Measurements from ENCODE around the gene CTBP1.
"Not testable (repeated sequence)": the region's sequence is repeated elsewhere in the genome, so short reads cannot be mapped to it uniquely, and the experiment has no call there.

The CTBP1 gene

DNA sequence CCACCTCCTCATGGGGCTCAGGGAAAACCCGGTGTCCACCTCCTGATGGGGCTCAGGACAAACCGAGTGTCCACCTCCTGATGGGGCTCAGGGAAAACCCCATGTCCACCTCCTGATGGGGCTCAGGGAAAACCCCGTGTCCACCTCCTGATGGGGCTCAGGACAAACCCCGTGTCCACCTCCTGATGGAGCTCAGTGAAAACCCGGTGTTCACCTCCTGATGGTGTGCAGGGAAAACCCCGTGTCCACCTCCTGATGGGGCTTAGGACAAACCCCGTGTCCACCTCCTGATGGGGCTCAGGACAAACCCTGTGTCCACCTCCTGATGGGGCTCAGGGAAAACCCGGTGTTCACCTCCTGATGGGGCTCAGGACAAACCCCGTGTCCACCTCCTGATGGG is 11.7 kb downstream of the CTBP1 start:
- not testable (repeated sequence) for DNase-seq

DNA sequence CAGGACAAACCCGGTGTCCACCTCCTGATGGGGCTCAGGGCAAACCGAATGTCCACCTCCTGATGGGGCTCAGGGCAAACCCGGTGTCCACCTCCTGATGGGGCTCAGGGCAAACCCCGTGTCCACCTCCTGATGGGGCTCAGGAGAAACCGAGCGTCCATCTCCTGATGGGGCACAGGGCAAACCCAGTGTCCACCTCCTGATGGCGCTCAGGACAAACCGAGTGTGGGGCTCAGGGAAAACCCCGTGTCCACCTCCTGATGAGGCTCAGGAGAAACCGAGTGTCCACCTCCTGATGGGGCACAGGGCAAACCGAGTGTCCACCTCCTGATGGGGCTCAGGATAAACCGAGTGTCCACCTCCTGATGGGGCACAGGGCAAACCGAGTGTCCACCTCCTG is 12.1 kb downstream of the CTBP1 start:
- not testable (repeated sequence) for DNase-seq

DNA sequence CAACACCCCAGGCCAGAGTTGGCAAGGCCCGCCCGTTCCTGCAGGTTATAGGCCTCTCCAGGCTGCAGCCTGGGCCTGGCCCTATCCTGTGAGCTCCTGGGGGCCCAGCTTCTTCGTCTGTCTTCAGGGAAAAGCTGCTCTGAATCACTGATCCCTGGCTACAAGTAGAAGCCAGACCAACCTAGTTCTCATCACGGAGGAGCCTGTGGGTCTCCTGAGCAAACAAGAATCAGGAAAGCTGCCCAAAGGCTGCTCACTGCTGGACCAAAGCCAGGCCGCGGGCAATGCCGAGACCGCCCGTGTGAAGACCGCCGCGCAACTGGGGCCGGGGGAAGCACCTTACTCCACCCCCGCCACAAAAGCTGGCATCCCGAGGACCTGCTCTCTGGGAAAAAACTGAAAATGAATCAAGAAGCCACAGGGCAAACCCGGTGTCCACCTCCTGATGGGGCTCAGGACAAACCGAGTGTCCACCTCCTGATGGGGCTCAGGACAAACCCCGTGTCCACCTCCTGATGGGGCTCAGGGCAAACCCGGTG is 12.8 kb downstream of the CTBP1 start:
- no peak for DNase-seq

GRCh38 chr4:1235381-1236102 is 13.4 kb downstream of the CTBP1 start:
- no peak for DNase-seq

DNA sequence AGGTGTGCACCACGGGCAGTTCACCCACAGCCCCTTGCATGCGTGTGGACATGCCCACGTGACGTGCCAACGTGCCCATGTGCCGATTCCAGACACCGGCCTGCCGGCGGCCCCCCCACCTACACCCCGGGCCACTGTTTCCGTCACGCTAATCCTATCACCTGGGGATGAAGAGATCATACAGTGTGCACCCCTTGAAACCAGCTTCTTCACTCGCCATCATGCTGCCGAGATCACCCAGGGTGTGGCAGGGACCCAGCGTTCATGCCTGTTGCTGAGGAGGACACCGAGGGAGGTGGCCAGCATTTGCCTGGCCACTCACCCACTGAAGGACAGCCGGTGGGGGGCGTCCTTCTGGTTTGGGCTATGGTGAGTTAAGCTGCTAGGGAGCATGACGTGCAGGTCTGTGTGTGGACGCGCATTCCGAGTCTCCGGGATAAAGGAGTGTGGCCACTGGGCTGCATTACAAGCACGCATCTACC is 14.1 kb downstream of the CTBP1 start:
- no peak for DNase-seq

DNA sequence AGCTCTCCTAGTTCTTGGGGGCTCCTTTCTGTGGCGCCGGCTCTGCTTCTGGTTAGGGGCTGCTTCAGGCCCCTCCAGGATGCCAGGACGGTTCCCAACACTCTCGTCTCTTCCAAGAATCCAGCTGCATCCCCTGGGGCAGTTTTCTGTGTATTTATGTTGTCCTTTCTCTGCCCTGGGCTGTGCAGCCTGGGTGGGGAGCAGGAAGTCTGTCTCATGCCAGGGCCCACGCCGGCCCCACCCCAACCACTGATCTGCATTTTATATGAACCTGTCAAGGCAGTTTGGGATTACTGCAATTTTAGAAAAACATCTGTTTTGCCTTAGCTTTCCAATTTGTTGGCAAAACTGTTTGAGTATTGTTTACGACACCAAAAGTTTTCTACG is 14.6 kb downstream of the CTBP1 start:
- no peak for DNase-seq

DNA sequence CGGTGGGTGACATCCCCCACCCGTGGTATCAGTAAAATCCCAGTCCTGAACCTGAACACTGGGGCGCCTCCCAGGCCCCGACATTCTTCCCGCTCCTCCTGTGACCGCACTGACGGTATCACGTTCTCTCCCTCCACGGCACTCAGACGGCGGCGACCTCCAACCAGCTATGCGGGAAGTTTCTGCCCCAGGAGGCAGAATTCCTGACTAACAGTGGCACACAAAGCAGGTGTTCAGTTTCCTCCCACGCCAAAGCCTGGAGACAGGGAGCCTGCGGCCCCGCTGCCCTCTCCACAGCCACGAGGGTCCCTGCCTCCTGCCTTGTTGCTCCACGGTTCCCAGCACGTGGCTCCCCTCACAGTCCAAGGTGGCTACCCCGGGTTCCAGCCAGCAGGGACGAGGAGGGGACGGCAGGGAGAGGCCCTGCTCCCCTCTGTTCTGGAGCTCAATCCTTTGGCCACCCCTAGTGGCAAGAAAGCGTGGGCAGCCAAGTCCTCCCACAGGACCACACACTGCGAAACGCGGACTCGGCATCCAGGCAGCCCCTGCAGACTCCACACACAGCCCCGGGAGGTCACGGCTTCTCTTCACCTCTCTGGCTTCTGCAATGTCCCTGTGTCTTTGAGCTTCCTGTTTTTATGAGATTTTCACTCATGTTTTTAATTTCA is 15.2 kb downstream of the CTBP1 start:
- DNase-seq: no peak

DNA sequence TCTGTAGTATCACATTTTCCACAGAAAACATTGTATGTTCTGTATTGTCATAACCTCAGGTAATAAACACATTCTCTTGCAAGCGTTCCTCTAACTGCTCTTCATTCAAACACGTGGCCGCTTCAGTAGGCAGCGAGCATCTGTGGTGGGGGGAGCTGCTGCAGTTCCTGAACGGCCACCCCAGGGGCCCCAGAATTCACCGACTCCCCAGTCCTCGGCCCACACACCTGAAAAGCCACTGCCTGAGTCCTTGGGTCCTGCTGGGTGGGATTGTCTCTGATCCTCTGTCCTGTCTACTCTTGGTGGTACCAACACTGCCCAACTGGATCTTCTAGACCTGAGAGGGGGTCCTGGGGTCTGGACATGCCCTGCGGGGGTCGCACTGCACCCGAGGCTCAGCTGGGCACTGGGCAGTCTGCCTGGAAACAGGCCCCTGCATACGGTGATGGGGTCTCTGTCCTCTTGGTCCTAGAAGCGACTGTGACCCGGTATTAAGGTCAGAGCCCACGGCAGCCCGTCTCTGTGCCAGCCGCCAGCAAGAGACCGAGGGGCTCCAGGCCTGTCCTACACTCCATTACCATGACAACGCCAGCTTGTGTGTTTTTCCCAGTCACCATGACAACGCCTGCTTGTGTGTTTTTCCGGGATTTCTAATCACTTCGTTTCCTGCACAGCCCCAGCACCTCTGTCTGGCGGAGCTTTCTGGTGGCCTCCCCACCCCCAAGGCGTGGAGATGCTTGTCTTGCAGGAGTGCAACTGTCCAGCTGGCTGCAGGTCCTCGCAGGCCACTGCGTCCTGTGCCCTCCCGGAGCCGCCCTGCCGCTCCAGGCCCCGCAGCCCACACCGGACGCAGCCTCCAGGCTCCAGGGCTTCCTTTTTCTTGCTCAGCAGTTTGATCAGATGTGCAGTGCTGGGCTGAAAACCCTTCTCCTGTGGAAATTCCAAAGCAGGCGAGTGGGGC is 16.0 kb downstream of the CTBP1 start:
- no peak for DNase-seq

DNA sequence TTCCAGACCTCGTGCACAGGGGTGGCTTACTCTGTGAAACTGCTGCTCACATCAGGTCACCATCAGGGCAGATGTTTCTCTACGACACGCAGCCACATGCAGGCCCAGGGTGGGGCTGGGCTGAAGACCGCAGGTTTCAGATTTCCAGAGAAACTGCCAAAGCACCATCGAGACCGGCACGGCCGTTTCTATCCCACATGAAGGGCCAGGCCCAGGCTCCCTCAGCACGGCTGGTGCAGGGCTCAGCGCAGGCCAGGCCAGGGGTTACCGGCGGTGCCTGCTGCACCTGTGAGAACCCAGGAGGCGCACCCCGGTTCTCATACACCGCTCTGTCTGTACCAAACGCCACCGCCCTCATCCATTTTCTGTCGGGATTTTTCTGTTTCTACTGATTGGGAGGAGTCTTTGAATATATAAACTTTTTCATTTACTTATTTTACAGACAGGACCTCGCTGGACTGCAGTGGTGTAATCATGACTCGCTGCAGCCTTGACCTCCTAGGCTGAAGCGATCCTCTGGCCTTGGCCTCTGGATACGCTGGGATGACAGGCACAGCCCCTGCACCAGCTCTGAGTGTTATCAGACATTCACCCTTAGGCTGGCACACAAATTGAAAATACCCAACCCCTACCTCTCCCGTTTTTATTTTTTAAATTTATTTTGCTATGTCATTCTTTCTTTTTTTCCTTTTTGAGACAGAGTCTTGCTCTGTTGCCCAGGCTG is 17.1 kb downstream of the CTBP1 start:
- no peak for DNase-seq

DNA sequence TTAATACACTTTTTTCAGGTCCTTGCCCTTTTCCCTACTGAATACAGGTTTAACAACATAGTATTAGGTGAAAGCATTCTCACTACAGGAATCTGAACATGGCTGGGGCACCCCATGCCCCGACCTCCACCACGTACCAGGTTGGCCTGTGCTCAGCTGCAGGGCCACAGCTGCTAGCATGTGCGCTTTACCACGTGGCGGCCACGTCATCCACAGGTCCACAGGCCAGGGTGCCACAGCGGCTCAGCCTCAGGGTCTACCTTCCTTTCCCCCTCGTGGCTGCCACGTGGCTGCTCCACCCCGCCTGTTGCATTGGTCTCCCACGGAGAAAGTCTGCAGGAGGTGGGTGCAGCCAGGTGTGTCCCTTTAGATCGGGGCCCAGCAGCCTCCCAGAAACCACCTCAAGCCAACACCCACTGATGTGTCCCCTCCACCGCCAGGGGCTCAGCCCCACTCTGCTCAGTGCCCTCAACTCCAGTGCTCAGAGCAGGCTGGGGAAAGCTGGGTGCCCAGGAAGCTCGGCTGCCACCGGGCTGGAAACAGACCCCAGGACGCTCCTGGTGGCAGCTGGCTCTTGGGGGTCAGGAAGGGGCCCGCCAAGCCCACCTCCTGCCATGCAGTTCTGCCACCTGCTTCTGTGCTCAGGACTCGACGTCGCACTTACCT is 17.8 kb downstream of the CTBP1 start:
- no peak for DNase-seq

DNA sequence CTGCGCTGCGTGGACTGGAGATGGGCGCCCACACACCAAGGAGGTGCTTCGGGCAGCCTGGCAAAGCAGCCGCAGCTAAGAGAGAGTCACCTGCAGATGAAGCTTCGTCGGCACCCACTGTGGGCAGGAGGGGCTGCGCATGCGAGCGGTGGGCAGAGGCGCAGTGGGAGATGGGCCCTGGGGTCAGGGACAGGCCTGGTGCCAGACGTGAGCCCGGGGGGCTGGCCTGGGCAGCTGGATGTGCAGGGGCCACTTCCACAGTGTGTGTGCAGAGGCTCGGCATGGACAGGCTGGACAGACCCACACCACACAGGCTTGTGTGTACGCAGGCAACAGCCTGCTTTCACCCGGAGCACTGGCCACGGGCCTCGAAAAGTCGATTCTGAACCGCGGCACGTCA is 18.6 kb downstream of the CTBP1 start:
- DNase-seq: no peak

- no peak for DNase-seq
These were observed 19.6 kb downstream of the CTBP1 start for GRCh38 chr4:1229117-1229849.

GRCh38 chr4:1227816-1228215 is 21.1 kb downstream of the CTBP1 start:
- no peak for DNase-seq

- no peak for DNase-seq
These were observed 22.3 kb downstream of the CTBP1 start for GRCh38 chr4:1226598-1226997.

DNA sequence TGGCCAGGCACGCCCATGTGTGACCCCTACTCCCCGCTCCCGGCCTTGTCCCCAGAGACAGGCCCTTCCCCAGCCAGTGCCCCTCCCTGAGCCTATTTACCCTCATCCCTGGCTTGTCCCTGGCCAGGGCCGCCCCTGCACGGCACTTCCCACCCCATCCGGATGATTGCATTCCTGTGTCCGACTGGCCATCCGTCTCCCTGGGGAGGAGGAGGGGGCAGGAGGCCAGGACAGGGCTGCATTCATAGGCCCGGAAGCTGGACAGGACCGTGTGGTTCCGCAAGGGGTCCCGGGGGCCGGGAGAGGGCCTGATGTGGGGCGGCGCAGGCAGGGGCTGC is 22.8 kb downstream of the CTBP1 start:
- DNase-seq: no peak

DNA sequence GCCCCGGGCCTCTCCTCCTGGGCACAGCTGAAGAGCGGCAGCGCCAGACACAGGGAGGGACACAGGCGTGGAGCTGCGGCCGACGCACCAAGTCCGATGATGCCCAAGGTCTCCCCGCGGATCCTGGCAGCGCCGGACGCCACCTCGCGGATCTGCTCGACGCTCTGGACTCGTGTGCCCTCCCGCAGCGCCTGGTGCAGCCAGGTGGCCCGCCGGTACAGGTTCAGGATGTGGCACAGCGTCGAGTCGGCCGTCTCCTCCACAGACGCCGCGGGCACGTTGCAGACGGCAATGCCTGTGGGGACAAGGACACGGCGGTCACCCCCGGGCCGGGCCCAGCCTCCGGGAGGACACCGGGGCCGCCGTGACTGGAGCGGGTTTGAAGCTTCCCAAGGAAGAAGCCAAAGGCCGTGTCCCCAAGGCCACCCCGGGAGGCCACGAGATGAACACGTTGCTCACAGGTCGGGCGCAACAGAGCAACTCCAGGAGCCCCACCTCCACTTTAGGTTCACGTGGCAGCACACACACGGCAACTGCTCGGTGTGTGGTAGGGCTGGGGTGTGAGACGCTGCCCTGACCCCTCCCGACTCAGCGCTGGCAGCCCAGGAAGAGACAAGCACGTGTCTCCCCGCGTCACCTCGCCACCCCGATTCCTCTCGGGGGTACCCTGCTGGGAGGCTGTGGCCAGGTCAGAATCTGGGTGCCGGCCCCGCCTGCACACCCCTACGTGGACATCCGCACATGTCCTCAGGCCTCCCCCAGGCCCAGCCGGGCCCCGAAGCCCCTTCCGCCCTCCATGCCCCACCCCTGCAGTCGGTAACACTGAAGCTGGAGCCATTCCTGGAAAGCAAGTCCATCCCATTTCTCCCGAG is 23.4 kb downstream of the CTBP1 start:
- no peak for DNase-seq

GRCh38 chr4:1223841-1224809 is 24.8 kb downstream of the CTBP1 start:
- DNase-seq: no peak

DNA sequence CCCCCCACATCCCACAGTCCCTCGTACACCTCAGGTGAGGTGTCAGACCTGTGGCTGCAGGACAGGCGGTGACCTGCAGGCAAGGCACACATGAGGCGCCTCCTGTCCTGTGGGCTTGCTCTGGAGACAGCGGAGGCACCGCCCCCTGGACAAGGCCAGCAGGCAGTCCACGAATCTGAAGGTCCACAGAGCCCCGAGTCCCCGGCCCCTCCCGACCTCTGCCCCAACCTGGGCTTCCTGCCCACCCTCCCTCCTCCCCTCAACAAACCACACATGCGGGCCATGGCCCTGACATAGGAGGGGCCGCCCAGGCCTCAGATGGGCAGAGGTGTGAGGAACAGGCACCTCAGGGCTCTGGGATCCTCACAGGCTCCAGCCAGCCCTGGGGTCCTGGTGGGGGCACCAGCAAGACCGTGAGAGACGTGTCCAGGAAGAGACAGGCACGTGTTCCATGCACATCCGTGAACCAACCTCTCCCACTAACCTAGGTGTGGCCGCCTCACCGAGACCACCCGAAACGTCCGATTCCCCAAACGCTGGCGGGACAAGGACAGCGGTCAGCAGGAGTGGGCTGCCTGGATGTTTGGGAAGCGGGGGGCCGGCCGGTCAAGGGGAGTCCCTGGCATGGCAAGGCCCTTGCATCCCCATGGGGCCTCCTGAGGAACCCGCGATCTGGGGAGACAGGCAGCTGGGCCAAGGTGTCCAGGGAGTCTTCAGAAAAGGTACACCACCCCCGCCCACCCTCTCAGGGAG is 25.8 kb downstream of the CTBP1 start:
- no peak for DNase-seq

Data from NCI-H524 (cell line).